Suppressor macrophage (primary cell): ENCODE measurements around the gene SOX12.
A peak's percentile ranks its signal among the peaks of the same experiment; 100 is the strongest.

Source experiments
- DNase-seq, 4 experiments: peaks; one replicate each; pipeline ENCODE4 v3.0.0-alpha.2; 2020 to 2022

SOX12 gene

DNA sequence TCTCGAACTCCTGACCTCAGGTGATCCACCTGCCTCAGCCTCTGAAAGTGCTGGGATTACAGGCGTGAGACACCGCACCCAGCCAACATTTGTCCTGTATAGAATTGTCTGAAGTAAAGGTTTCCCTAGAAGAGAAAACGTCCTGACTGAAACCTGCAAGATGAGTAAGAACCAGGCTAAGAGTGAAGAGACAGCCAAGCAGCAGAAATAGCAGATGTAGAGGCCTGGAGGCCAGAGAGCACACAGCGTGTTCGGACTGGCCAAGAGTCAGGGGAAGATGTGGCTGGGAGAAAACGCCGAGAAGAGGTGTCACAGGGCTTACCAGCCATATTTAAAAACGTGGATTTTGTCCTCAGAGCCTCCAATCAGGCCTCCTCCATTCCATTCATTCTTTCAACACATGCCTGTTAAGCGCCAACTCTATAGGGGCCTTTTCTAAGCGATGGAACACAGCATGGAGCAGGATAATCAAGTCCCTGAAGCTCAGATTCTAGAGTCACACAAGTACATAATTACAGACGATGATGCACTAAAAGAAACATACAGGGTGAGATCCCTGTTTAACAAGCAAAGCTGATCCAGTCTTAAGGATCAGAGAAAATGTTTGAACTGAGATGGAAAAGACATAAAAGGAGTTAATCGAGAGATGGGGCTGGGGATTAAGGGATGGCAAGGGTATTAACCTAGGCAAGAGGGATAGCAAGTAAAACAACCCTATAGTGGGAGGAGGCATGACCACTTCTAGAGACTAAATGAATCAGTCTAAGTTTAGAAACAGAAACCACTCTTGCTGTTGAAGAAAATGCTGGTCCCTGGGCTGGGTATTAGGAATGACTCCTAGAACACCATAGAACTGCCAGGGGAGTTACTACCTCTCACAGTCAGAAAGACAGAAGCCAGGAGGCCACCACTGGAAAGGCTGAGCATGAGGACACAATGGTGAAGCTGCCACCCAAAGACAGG is 23.2 kb upstream of the SOX12 start:
- no peak for DNase-seq

DNA sequence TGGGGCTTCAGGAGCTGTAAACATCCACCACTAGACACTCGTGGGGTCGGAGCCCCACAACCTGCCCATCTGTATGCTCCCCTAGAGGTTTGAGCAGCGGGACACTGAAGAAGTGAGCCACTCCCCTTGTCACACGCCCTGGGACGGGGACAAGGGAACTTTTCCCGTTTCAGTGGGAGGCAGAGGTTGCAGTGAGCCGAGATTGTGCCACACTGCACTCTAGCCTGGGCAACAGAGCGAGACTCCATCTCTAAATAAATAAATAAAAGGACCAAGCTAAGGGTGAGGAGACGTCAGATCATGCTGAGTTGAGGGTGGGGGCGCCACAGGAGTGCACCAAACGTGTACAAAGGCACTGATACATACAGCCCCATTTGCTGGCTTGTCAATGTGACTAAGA is 19.6 kb upstream of the SOX12 start:
- DNase-seq = no peak

DNA sequence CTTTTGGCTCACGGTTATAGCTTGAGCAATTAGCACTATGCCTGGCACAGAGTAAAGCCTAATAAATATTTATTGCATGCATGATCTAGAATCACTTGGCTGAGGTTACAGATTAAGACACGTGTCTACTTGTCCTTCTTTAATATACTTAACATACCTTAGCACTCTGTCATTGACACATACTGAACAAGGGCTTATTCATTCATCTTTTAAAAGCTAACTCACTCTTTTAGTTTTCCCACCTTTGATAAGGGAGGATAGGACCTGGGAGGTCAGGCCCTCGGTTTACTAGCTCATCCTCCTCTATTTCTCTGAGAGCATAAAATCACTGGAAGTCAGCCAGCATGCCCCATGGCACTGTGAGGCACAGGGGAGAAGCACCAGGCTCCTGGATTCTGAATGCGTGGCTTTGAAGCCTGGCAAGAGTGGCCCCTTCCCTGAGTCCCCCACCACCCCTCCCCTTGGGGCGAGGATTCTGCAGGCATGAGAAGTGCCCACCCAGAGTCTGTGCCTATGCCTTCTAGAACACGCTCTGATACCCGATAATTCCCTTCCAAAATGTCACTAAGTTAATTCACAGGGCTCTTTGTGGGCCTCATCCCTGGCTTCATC is 16.8 kb upstream of the SOX12 start:
- DNase-seq = no peak

DNA sequence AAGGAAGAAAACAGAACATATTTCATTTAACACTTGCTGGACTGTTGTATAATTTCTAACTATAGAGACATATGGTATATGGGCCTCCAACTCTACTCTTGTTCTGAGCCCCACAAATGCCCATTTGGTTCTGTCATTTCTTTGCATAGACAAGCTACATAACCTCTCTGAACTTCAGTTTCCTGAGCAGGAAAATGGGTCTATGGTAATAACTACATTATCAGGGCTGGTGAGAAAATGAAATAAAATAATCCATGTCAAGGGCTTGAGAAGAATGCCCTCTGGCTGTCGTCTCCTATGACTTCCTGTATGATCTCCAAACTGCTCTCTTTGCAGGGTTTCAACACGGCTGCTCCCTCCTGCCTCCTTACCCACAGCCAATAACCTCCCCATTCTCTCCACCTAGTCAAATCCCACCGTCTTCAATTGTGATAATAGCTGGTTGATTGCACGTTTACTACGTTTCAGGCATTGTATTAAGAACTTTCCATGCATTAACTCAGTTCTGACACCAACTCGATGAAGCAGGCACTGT is 16.0 kb upstream of the SOX12 start:
- peak in 3 of 4 experiments; percentile 23 to 36 (median 27) for DNase-seq

DNA sequence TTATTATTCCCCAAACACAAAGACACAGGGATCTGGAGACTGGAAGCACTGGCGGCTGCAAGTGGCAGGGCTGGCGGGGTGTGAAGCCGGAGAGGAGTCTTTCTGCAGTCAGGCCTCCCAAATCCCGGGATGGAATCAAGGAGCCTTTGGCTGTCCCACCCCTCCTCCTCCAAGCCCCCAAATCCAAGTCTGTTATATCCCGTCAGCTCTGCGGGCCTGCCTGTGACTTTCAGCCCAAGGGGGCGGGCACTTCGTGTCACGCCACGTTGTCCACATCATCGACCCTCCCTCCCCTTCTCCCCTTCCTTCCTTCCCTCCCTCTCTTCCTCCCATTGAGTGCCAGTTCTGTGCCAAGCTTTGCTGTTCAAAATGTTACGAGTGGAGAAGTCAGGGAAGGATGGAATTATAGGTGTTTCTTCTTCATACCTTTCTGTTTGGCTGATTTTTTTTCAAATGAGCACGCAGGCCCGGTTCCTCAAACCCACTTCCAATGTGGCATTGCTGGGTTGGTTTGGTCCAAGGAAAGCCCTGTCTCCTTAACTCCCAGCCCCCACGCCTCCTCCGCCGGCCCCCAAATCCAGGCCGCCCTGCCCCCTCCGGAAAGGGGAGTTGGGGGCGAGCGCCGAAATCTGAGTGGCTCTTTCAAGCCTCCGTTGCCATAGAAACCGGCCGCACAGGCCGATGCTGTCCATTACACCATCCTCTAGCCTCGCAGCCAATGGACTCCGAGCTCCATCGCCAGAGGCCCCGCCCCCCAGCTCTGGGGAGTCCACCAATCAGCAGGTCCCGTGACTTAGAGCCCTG is 15.3 kb upstream of the SOX12 start:
- peak; percentile 82 to 90 (median 86) for DNase-seq

DNA sequence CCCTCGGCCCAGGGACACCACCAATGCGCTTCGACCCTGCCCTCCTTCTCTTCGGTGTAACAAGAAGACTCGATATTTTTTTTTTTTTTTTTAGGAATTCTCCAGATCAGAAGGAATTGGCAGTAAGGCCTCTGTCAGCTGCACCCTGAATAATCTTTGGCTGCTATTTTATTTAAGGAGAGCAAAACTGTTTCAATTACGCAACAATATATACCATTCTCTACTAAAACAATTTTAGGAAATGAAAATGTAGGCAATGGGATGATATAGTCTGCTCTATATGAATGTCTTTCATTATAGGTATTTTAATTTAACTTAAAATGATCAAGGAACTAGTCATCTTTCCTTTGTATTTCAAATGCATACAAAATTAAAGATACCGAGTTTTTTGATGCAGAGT is 14.7 kb upstream of the SOX12 start:
- no peak for DNase-seq

DNA sequence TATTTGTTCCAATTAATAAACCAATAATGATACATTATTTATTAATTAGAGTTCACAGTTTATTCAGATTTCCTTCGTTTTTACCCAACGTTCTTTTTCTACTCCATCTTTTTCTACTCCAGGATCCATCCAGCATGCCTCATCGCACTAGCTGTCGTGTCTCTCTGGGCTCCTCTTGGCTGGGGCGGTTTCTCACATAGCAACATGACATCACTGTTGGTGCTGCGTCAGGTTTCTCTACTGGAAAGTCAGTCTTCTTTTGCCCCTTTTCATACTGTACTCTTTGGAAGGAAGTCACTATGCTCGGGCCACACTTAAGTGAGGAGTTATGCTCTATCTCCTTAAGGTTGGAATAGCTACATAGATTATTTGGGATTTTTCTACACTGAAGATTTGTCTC is 13.7 kb upstream of the SOX12 start:
- DNase-seq = no peak

DNA sequence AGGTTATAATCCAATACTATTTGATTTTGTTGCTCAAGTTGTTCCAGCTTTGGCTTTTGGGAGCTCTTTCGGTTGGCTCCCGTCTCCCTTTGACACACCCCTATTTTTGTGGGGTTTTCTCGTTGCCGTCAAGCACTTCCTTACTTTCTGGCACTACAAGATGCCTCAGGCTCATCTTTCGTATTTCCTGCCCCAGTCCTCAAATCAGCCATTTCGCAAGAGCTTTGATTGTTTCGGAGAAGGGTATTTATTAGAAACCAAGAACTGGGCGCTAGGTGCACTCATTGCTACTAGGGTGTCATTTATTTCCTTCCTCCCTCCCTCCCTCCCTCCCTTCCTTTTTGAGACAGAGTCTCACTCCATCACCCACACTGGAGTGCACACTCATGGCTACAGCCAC is 13.3 kb upstream of the SOX12 start:
- no peak for DNase-seq

DNA sequence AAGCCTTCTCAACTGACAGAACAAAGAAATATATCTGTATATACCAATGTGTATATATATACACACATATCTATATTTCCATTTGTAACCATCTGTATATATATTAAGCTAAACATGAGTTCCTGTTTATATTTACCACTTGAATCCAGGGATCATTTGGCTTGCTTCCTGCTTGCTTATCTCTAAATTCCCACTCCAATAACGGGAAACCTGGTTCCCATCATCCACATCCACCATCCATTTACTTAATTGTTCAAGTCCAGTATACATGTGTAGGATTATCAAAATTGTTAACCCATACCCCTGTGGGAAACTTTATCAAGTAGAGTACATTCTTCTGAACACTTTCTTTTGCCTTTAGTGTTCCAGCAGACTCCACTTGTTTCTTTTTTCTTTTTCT is 12.5 kb upstream of the SOX12 start:
- no peak for DNase-seq

DNA sequence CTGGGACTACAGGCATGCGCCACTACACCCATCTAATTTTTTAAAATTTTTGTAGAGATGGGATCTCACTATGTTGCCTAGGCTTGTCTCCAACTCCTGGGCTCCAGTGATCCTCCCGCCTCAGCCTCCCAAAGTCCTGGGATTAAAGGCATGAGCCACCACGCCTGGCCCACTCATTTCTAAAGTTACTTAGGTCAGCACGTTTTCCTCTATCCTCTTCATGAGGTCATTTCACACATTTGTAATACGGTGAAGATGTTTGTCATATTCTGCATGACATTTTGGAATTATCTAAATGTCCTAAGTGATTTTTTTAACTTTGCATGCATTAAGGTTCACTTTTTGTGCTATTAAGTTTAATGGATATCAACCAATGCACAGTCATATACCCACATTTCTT is 11.9 kb upstream of the SOX12 start:
- no peak for DNase-seq

DNA sequence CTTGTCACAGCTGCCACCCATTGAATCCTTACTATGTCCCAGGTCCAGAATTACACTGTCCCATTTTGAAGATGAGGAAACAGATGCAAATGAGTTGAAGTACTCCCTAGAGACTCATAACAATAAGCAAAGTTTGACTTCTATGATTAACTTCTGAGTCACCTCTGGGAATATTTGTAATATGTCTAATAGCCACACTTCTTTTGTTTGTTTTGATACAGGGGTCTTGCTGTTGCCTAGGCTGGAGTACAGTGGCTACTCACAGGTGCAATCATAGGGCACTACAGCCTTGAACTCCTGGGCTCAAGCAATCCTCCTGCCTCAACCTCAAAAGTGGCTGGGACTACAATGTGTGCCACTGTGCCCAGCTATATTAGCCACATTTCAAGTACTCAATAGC is 11.4 kb upstream of the SOX12 start:
- DNase-seq = no peak

DNA sequence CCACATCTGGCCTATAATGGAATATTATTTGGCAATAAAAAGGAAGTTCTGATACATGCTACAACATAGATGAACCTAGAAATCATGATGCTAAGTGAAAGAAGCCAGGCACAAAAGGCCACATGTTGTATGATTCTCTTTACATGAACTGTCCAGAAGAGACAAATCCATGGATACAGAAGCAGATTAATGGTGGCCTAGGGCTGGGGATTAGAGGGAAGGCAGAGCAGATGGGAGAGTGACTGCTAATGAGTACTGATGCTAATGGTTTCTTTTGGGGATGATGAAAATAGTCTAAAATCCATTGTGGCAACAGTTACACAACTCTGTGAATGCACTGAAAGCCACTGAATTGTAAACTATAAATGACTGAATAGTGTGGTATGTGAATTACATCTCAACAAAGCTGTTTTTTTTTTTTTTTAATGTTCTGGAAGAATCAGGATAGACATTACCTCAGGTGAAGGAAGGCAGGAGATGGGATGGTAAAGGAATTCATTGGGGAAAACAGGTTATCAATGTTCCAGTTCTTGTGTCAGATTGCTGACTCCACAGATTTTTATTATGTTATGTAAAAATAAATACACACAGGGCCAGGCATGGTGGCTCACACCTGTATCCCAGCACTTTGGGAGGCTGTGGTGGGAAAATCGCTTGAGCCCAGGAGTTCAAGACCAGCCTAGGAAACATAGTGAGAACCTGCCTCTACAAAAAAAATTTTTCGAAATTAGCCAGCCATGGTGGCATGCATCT is 8.9 kb upstream of the SOX12 start:
- DNase-seq = no peak

DNA sequence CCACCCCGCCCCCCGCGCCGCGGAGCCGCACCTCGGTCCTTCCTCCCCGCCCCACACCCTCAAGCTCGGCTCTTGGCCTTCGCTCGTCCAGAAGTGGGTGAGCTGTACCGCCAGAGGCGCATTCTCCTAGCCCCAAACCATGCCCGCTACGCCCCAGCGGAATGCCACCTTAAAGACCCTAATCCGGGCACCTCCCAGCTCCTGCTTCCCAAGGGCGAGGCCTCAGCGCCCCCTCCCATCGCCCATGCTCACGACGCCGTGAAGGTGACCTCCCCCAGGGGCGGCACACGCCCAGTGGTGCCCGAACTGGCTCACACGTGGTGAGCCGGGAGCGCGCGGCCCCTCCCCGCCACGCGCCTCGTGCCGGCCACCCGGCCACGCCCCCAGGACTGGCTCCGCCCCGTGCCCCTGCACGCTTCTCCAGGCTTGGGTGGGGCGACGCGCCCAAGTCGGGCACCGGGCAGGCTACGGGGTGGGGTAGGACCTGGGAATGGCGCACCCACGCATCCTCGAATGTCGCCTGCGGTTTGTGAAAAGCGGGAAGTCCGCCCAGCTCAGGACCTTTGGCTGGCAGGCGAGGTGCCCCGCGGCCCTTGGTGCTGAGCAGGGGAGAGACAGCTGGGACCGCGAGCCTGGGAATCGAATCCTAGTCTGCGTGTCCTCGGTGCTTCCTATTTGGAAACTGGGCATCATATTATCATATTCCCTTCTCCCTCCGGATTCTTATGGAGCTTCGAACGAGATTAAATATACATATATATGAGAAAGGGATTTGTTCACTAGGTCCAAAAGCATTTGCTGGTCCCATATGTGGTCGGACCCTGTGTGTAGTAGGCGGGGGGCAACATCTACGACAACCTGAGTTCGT is 941 bp upstream of the SOX12 start:
- peak; percentile 89 to 95 (median 93) for DNase-seq

DNA sequence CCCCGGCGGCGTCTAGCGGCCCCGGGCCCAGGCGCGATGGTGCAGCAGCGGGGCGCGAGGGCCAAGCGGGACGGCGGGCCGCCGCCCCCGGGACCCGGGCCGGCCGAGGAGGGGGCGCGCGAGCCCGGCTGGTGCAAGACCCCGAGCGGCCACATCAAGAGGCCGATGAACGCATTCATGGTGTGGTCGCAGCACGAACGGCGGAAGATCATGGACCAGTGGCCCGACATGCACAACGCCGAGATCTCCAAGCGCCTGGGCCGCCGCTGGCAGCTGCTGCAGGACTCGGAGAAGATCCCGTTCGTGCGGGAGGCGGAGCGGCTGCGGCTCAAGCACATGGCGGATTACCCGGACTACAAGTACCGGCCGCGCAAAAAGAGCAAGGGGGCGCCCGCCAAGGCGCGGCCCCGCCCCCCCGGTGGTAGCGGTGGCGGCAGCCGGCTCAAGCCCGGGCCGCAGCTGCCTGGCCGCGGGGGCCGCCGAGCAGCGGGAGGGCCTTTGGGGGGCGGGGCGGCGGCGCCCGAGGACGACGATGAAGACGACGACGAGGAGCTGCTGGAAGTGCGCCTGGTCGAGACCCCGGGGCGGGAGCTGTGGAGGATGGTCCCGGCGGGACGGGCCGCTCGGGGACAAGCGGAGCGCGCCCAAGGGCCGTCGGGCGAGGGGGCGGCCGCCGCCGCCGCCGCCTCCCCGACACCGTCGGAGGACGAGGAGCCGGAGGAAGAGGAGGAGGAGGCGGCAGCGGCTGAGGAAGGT is 715 bp downstream of the SOX12 start:
- DNase-seq = peak; percentile 19 to 69 (median 52)

DNA sequence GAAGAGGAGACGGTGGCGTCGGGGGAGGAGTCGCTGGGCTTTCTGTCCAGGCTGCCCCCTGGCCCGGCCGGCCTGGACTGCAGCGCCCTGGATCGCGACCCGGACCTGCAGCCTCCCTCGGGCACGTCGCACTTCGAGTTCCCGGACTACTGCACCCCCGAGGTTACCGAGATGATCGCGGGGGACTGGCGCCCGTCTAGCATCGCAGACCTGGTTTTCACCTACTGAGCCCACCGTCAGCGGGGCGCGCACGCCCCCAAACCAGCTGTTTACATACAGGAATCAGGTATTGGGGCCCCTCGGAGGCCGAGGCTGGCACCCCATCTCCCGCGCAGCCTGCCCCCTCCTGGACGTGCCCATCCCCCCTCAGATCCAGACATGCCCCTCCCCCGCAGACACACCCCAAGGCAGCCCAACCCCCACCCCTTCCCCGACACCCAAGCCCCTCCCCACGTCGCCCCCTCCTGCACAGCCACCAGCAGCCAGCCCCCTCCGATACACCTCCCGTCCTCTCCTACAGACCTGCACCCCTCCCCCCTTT is 1.4 kb downstream of the SOX12 start:
- peak in 1 of 4 experiments; percentile 35 for DNase-seq

DNA sequence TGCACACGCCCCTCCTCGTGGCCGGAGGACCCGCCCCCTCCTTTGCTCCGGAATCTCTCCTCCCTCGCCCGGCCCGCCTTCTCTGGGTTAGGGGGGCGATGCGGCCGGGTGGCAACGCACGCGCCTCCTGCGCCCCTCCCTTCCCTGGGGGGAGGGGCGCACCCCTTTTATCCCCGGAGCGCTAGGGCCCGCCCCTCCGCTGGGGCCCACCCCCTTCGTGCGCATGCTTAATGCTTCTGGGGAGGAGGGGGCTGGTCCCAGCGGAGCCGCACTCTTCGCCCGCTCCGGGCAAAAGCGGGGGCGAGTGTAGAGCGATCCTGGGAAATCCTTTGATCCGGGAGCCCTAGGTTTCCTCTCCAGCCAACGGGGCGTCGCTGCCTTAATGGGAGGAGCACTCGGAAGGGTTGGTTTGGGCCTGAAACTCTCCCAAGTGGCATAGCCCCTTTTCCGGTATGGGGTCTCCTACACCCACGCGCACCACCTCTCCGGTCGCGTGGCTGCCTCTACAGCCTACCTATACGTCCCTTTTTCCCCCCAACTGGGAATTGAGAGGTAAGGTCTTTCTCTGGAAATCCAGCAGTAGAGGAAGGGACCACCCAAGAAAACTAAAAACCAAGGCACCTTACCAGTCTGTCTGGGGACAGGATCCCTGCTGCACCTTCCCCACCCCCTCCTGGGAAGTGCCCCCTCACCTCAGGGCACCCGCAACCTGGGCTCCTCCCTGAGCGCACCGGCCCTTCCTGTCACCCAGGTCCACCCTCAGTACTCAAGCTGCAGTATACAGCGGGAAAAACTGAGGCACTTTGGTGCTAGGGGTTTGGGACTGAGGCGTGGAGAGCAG is 2.1 kb downstream of the SOX12 start:
- peak; percentile 36 to 73 (median 52) for DNase-seq

DNA sequence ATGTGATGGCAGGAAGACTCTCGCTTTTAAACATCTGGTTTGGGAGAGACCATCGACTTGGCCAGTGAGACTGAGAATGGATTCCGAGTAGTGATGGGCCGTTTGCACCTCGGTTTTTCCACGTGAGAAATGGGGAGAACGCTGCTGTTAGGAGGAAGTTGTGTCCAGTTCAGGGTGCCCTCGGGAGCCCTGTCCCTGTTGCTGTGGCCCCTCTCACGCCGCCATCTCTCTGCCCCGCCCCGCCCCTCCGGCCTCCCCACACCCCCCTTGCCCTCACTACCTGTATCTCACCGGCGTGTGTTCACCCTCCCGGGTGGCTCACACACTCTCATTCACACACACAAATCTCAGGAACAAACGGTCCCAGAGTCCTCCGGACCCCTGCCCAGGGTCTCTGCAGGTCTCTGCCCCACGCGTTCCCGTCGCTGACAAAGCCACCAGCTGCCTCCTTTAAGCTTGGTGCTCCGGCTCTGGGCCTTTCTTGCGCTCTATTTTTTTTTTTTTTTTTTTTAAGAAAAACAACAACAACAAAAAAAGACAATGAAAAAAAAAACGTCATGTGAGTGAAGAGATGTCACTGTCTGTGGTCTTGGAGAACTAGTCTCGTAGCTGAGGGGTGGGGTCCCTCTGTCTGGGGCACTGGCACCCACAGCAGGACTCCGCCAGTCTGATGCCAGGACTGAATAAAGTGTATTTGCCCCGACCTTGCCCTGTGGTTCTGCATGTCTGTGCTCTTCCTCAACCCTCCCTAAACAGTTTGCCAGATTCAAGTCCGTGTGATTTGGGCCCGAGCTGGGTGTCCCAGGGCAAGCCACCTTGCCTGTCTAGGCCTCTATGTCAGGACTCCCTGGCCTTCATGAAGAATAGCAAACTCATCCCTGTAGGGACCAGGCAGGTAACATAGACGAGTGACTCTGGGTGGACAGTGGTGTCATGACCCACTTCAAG is 2.9 kb downstream of the SOX12 start:
- DNase-seq = no peak
